Cardiac fibroblast (primary cell): ENCODE data around the gene MTFMT.
"Not testable (repeated sequence)": the region's sequence is repeated elsewhere in the genome, so short reads cannot be mapped to it uniquely, and the experiment has no call there.

Experiments used
- DNase-seq, 2 donors: peaks; one replicate each; pipeline versions ENCODE4 v3.0.0 to v3.0.0-alpha.2; 2010; ENCODE audit warnings: low read depth in 2 of 2
- H3K4me3 ChIP-seq, 2 donors: replicated peaks in 1 of 2; 1 replicate in 1 of 2; 2 replicates in 1 of 2; pipeline ENCODE4 v1.5.1; 2011; ENCODE audit warnings: low read depth in 2 of 2, low read length in 2 of 2, mild to moderate bottlenecking in 2 of 2, moderate library complexity in 1 of 2
- CTCF ChIP-seq: IDR thresholded peaks from one replicate; pipeline ENCODE4 v1.5.1; 2011; ENCODE audit warnings: low read depth, mild to moderate bottlenecking, low read length, inconsistent platforms

The MTFMT gene

GRCh38 chr15:65028921-65029735 is at the start of gene MTFMT:
Gene MTFMT (minus strand): TSS chr15:65029639. CDS start chr15:65029613, 26 bp downstream.
- peak within 1 kb of the TSS; percentile 90 to 92 for H3K4me3 ChIP-seq
- no peak for TF ChIP-seq CTCF
- peak; percentile 83 to 85 for DNase-seq

GRCh38 chr15:65077981-65078352 is 48.5 kb upstream of the MTFMT start:
- no peak overlapping the region for H3K4me3 ChIP-seq
- DNase-seq, result peak; percentile 70 to 72

GRCh38 chr15:65077291-65077980 is 48.0 kb upstream of the MTFMT start:
- H3K4me3 ChIP-seq, result no peak overlapping the region
- no peak for DNase-seq
- TF ChIP-seq CTCF, result no peak

More at GRCh38 chr15:65077981-65078352, 48.5 kb upstream of the MTFMT start:
- TF ChIP-seq CTCF, result peak; percentile 76

GRCh38 chr15:65076486-65077290 is 47.2 kb upstream of the MTFMT start, which contains the start of gene KBTBD13:
Gene KBTBD13 (plus strand): TSS chr15:65076746. CDS start chr15:65076816, 70 bp downstream.
- no peak for TF ChIP-seq CTCF

GRCh38 chr15:65075607-65076395 is 46.4 kb upstream of the MTFMT start:
- DNase-seq, H3K4me3 ChIP-seq: not testable (repeated sequence)

More at GRCh38 chr15:65076486-65077290, 47.2 kb upstream of the MTFMT start, which contains the start of gene KBTBD13:
- H3K4me3 ChIP-seq, result no peak within 1 kb of the TSS
- no peak for DNase-seq

GRCh38 chr15:65074946-65075345 is 45.5 kb upstream of the MTFMT start:
- not testable (repeated sequence) for DNase-seq, H3K4me3 ChIP-seq

- H3K4me3 ChIP-seq, result no peak overlapping the region
- TF ChIP-seq CTCF, result no peak
- no peak for DNase-seq
Observed at GRCh38 chr15:65072617-65073016, 43.2 kb upstream of the MTFMT start.
